EL (cell line): Measurements from ENCODE around the gene SPATA9.
A peak's percentile ranks its signal among the peaks of the same experiment; 100 is the strongest.
"Not testable (repeated sequence)": the region's sequence is repeated elsewhere in the genome, so short reads cannot be mapped to it uniquely, and the experiment has no call there.

ENCODE experiments used
- DNase-seq: peaks from one replicate; pipeline ENCODE4 v3.0.0-alpha.2; 2016

The SPATA9 gene

DNA sequence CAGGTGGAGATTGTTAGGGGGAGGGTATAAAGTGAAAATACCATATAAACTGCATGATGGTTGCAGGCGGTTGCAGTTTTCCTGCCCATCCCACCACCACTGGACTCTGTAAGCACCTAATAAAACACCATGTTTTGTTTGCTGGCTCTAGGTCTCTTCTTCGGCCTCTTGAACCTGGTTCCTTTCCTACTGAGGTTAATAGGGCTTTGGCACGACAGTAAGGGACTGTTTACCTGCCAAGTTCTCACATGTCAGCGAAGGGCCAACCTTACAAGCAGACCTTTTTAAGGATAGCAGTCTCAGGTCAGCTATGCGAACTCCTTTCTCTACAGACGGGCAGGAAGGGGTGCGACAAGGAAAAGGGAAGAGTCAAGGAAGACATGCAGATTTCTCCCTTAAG is 39.6 kb downstream of the SPATA9 start:
- no peak for DNase-seq

DNA sequence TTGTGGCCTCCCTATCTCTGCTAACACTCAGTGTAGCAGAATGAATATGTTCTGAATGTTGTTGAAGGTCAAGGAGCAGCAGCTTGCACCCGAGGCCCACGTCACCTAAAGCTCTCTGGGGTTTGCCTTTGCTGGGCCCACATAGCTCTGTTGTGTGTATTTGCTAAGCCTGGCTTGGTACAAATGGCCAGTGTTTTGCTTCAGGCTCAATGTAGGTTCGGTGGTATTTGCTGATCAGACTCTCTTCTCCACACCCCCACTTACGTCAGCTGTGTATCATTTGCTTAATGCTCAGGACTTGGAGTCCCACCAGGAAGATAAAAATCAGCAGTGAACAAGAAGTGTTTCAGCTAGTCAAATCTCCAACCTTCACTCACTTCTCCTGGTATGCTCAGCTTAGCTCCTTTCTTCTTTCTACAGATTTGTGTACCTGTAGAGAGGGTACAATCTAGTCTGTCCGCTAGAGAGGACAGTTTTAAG is 41.0 kb downstream of the SPATA9 start:
- peak; percentile 15 for DNase-seq

DNA sequence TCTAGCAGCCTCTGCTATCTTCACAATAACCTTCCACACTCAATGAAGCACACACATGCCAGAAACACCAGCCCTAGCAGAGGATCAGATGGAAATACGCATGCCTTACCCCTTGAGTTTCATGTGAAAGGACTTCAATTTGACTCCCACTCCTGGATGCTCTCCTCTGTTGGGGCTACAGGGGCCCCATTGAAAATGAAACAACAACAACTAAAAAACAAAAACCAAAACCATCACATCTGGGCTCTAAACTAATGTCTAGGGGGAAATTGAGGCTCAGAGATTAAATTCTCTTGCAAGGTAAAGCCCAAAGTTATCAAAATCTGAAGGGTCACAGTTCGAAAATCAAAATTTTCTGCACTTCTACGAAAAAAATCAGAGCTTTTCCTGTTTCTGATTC is 44.2 kb downstream of the SPATA9 start:
- DNase-seq = no peak

DNA sequence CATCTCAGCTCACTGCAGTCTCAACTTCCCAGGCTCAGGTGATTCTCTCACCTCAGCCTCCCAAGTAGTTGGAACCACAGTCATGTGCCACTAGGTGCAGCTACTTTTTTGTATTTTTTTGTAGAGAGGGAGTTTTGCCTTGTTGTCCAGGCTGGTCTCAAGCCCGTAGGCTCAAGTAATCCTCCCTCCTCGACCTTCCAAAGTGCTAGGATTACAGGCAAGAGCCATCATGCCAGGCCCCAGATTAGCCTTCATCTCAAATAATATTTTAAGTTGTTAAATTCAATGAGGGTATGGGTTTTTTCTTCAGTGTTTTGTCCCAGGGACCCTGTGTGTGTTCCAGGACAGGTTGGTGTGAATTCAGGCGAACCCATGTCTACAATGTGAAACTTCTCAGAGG is 48.7 kb downstream of the SPATA9 start:
- no peak for DNase-seq

GRCh38 chr5:95633671-95634070 is 49.1 kb downstream of the SPATA9 start:
- no peak for DNase-seq

DNA sequence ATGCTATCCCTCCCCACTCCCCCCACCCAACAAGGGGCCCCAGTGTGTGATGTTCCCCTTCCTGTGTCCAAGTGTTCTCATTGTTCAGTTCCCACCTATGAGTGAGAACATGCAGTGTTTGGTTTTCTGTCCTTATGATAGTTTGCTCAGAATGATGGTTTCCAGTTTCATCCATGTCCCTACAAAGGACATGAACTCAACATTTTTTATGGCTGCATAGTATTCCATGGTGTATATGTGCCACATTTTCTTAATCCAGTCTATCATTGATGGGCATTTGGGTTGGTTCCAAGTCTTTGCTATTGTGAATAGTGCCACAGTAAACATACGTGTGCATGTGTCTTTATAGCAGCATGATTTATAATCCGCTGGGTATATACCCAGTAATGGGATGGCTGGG is 49.8 kb downstream of the SPATA9 start:
- not testable (repeated sequence) for DNase-seq

- DNase-seq = peak; percentile 75
Observed at GRCh38 chr5:95631991-95632675, 50.7 kb downstream of the SPATA9 start.

DNA sequence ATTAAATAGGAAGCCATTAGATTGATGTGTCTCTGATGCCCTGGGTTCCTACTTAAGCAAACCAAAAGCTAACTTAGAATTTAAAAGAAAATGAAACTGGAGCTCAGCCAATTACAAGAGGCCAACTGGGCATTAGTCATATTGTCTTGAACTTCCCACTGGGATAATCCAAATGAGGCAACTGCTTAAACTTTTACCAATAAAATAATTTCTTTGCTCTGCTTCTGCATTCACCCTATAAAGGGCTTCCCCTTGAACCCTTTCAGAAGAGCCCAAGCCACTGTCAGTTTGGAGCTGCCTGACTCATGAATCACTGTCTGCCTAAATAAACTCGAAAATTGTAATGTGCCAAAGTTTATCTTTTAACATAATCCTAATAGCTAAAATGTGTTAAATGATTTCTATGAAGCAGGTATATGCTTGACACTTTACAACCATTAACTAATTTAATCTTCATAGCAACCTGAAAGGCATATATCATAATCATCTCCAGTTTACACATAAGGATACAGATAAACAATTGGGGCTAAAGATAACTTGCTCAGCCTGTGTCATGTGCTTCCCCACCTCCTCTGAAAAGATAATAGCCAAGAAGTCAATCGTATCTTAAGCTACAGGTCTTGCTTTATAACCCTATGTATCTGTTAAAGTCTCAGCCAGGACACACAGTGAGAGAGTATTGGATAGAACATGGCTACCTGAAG is 51.4 kb downstream of the SPATA9 start:
- peak; percentile 79 for DNase-seq

DNA sequence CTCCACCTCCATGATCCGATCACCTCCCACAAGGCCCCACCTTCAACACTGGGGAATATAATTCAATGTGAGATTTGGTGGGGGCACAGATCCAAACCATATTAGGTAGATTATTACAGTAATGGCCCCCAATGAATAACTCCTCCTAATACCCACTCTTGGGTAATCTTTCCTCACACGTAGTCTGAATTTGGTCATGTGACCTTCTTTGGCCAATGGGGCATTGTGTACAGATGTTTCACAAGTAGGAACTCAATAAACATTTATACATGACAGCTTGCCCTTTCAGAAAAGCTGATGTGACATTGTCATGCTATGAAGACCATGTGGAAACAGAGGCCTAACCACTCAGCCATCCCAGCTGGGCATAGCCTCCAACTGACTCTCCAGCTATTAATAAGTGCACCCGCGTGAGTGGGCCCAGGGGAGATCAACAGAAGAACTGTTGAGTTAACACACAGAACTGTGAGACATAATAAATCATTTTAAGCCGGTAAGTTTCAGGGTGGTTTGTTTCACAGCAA is 52.3 kb downstream of the SPATA9 start:
- DNase-seq = no peak

- DNase-seq = no peak
Observed at GRCh38 chr5:95628933-95629332, 53.9 kb downstream of the SPATA9 start.

DNA sequence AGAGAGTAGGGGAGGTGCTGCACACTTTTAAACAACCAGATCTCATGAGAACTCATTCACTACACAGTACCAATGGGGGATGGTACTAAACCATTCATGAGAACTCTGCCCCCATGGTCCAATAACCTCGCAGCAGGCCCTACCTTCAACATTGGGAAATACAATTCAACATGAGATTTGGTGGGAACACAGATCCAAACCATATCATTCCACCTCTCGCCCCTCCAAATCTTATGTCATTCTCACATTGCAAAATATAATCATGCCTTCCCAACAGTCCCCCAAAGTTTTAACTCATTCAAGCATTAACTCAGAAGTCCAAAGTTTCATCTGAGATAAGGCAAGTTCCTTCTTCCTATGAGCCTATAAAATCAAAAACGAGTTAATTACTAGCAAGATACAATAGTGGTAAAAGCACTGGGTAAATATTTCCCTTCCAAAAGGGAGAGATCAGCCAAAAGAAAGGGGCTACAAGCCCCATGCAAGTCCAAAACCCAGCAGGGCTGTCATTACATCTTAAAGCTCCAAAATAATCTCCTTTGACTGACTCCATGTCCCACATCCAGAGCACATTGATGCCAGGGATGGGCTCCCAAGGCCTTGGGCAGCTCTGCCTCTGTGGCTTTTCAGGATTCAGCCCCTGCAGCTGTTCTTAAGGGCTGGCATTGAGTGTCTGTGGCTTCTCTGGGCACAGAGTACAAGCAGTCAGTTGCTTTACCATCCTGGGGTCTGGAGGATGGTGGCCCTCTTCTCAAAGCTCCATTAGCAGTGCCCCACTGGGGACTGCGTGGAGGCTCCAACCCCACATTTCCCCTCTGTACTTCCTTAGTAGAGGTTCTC is 54.6 kb downstream of the SPATA9 start:
- no peak for DNase-seq

- DNase-seq = no peak
Observed at GRCh38 chr5:95626701-95627100, 56.1 kb downstream of the SPATA9 start.

DNA sequence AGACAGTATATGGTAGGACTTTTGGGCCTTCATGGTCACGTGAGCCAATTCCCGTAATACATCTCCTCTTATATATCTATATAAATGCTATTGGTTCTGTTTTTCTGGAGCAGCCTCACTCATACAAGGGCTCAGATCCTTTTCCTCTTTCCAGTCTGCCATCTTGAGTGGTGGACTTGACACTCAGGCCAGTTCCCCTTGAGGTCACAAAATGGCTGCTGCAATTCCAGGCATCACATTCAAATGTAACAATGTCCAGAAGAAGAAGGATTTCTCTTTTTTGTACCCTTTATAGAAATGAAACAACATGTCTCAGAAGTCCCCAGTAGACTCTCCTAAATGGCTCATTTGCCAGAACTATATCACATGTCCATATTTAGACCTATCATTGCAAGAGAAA is 58.4 kb downstream of the SPATA9 start:
- DNase-seq = no peak

- DNase-seq = no peak
Observed at GRCh38 chr5:95623706-95624105, 59.1 kb downstream of the SPATA9 start.

DNA sequence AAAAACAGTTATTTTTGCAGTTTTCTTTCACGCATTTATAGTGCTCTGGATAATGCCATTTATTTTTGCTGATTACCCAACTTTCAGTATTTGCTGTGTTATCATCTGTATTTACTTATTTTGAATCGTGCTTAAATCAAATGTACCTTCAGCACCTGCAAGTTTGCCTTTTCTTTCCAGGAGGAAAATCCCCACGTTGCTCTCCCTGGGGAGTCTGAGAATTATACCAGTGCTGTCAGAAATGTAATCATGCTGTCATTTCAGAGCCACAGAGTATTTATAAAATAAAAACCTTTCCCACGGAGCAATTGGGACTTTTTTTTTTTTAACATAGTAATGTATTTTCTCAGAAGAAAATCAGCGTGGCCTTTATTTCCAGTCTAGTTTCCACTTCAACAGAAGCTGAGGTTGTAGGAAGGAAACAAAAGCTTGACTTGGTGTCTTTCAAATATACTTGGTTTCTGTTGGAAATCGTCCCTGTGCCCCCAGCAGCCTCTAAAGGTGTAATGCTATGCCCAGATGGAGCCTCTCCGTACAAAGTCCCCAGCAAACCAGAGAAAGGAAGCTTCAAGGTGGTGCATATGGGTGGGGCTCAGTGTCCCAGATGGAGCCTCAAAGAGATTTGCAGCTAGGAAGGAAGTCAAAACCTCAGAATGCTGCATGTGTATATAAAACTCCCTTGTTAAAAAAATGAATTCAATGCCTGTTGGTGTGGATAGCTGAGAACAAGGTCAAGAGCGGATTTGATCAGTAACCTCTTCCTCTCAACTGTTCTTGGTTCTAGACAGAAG is 60.8 kb downstream of the SPATA9 start:
- DNase-seq = no peak

DNA sequence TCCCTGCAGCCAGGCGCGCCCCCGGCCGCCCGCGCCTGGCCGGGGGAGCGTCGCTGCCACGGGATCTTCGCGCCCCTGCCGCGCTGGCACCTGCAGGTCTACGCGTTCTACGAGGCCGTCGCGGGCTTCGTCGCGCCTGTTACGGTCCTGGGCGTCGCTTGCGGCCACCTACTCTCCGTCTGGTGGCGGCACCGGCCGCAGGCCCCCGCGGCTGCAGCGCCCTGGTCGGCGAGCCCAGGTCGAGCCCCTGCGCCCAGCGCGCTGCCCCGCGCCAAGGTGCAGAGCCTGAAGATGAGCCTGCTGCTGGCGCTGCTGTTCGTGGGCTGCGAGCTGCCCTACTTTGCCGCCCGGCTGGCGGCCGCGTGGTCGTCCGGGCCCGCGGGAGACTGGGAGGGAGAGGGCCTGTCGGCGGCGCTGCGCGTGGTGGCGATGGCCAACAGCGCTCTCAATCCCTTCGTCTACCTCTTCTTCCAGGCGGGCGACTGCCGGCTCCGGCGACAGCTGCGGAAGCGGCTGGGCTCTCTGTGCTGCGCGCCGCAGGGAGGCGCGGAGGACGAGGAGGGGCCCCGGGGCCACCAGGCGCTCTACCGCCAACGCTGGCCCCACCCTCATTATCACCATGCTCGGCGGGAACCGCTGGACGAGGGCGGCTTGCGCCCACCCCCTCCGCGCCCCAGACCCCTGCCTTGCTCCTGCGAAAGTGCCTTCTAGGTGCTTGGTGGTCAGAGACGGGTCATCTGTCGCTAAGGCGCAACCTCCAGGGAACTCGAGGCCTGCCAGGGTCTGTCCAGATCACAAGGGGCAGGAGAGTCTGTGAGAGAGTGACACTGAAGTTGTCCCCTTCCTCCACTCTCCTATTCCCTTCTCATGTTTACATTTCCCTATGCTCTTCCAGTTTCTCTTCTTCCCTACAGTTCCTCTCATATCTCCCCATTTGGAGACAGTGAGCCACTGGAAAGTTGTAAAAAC is 61.6 kb downstream of the SPATA9 start:
- DNase-seq = peak; percentile 47

DNA sequence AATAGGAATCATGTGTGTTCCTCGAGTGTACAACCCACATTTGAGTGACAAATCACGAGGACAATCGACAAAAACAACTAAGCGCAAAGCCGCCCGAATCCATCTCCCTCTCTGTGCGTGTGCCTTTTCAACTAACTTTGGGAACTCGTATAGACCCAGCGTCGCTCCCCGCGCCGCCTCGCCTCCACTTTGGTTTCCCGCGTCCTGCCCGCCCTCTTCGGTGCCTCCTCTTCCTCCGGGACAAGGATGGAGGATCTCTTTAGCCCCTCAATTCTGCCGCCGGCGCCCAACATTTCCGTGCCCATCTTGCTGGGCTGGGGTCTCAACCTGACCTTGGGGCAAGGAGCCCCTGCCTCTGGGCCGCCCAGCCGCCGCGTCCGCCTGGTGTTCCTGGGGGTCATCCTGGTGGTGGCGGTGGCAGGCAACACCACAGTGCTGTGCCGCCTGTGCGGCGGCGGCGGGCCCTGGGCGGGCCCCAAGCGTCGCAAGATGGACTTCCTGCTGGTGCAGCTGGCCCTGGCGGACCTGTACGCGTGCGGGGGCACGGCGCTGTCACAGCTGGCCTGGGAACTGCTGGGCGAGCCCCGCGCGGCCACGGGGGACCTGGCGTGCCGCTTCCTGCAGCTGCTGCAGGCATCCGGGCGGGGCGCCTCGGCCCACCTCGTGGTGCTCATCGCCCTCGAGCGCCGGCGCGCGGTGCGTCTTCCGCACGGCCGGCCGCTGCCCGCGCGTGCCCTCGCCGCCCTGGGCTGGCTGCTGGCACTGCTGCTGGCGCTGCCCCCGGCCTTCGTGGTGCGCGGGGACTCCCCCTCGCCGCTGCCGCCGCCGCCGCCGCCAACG is 62.5 kb downstream of the SPATA9 start, which contains the start of gene GPR150:
Gene GPR150 (plus strand): TSS at position 58 of the 840 bp plus-strand sequence. CDS start 189 bp downstream, at position 247.
- DNase-seq = peak; percentile 61

DNA sequence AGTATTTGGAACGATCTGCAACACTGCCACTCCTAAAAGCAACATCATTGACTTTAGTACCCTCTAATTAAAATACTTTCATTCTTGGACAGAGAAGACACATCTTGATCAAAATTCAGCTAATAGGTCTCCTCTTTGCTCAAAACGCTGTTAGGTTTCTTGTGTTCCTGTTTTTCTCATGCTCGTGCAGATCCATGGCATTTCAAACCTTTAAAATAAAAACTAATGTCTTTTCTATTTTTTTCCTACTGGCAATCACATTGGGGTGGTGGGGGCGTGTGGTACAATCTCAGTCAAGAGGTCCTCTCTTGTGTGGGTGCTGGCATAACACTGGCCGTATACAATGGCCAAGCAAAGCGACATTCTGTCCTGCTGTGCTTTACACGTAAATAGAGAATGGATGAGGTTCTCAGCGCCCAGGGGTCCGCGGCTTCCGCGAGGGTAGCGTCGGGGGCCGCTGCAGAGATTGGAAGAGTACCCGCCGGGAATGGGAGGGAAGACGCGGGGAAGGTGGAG is 63.2 kb downstream of the SPATA9 start:
- no peak for DNase-seq

DNA sequence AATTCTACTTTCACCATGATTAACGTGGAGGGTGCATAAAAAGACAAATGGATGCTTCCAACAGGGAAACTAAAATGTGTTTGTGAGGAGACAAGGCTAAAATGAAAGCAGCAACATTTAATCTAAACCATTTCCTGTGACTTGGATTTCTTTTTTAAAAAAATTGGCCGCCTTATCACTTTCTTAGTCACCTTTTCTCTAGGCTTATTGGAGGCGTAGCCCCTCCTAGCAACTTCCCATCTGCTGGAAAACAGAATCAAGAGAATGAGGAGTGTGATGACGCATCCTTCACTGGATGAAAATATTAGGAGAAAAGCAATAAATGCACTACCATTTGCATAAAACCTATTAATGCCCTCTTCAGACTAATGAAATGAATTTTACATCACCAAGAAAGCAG is 63.7 kb downstream of the SPATA9 start:
- peak; percentile 42 for DNase-seq

- DNase-seq = peak; percentile 64
Observed at GRCh38 chr5:95617057-95617456, 65.7 kb downstream of the SPATA9 start.
